ENCODE data around the gene TTC24. TPM values are rescaled to one million over a fixed set of nuclear protein-coding genes. Genes with fewer than 3 reads are reported as not detected.
A peak's percentile ranks its signal among the peaks of the same experiment; 100 is the strongest.
"Not testable (repeated sequence)": the region's sequence is repeated elsewhere in the genome, so short reads cannot be mapped to it uniquely, and the experiment has no call there.

Gene TTC24
- total RNA-seq, 1 donor from 2014 or later, result not detected

- Mint-ChIP-seq H3K27ac (ENCODE audit: unreplicated experiment) (peak overlapping the region; percentile 97), H3K4me1 (ENCODE audit: low read depth) (peaks cover 22% of the 10 kb centered on the region), H3K9me3 (ENCODE audit: low read depth) (no peaks in the 10 kb centered on the region), H3K36me3 (ENCODE audit: low read depth) (peaks cover 2% of the 10 kb centered on the region), H3K27me3 (ENCODE audit: low read depth) (no peaks in the 10 kb centered on the region), H3K4me3 (ENCODE audit: unreplicated experiment) (peak overlapping the region; percentile 90)
- no peak for TF ChIP-seq CTCF (IDR thresholded peaks at IDR 0.05)
- DNase-seq (ENCODE audit: low spot score), result no peak
Observed at GRCh38 chr1:156600733-156601121, 21.2 kb downstream of the TTC24 start.

- DNase-seq (ENCODE audit: low spot score), result no peak
- Mint-ChIP-seq H3K27ac (ENCODE audit: unreplicated experiment) (peak within 1 kb of the TSS; percentile 97), H3K4me1 (ENCODE audit: low read depth) (peaks cover 22% of the 10 kb centered on the region), H3K27me3 (ENCODE audit: low read depth) (no peaks in the 10 kb centered on the region), H3K9me3 (ENCODE audit: low read depth) (no peaks in the 10 kb centered on the region), H3K36me3 (ENCODE audit: low read depth) (peaks cover 2% of the 10 kb centered on the region), H3K4me3 (ENCODE audit: unreplicated experiment) (peak within 1 kb of the TSS; percentile 90)
- no peak for TF ChIP-seq CTCF (IDR thresholded peaks at IDR 0.05)
Observed at GRCh38 chr1:156601122-156601830, 21.8 kb downstream of the TTC24 start, which contains the start of gene GPATCH4. GPATCH4 (minus strand) TSS chr1:156601479.

- Mint-ChIP-seq H3K36me3 (ENCODE audit: low read depth) (peaks cover 2% of the 10 kb centered on the region), H3K27me3 (ENCODE audit: low read depth) (no peaks in the 10 kb centered on the region), H3K4me1 (ENCODE audit: low read depth) (peaks cover 22% of the 10 kb centered on the region), H3K27ac (ENCODE audit: unreplicated experiment) (peak overlapping the region; percentile 97), H3K9me3 (ENCODE audit: low read depth) (no peaks in the 10 kb centered on the region), H3K4me3 (ENCODE audit: unreplicated experiment) (peak overlapping the region; percentile 90)
- DNase-seq (ENCODE audit: low spot score), result no peak
- TF ChIP-seq CTCF (IDR thresholded peaks at IDR 0.05), result no peak
Observed at GRCh38 chr1:156601892-156602291, 22.4 kb downstream of the TTC24 start.

GRCh38 chr1:156602557-156602993 lies 23.1 kb downstream of the TTC24 start:
- DNase-seq (ENCODE audit: low spot score), result no peak
- Mint-ChIP-seq H3K36me3 (ENCODE audit: low read depth) (peaks cover 2% of the 10 kb centered on the region), H3K27ac (ENCODE audit: unreplicated experiment) (no peak overlapping the region), H3K4me3 (ENCODE audit: unreplicated experiment) (no peak overlapping the region), H3K9me3 (ENCODE audit: low read depth) (no peaks in the 10 kb centered on the region), H3K4me1 (ENCODE audit: low read depth) (peaks cover 22% of the 10 kb centered on the region), H3K27me3 (ENCODE audit: low read depth) (no peaks in the 10 kb centered on the region)
- TF ChIP-seq CTCF (IDR thresholded peaks at IDR 0.05), result peak; percentile 72

- DNase-seq (ENCODE audit: low spot score); H3K27ac Mint-ChIP-seq (ENCODE audit: unreplicated experiment); H3K4me1 Mint-ChIP-seq (ENCODE audit: low read depth); H3K9me3 Mint-ChIP-seq (ENCODE audit: low read depth); H3K27me3 Mint-ChIP-seq (ENCODE audit: low read depth); H3K4me3 Mint-ChIP-seq (ENCODE audit: unreplicated experiment); H3K36me3 Mint-ChIP-seq (ENCODE audit: low read depth): not testable (repeated sequence)
Observed at GRCh38 chr1:156607344-156607743, 27.8 kb downstream of the TTC24 start.
